Fibroblast of skin of left biceps (primary cell): ENCODE results near the gene MYO1F.
A peak's percentile ranks its signal among the peaks of the same experiment; 100 is the strongest.
"Not testable (repeated sequence)": the region's sequence is repeated elsewhere in the genome, so short reads cannot be mapped to it uniquely, and the experiment has no call there.

ENCODE experiments used
- DNase-seq, 2 experiments: peaks; one replicate each; pipeline ENCODE4 v3.0.0-alpha.2; 2013; ENCODE audit warnings: low read depth in 2 of 2

MYO1F gene

GRCh38 chr19:8564866-8565265 lies 12.4 kb downstream of the MYO1F start:
- DNase-seq: not testable (repeated sequence)

GRCh38 chr19:8561075-8561764 lies 16.0 kb downstream of the MYO1F start:
- no peak for DNase-seq

GRCh38 chr19:8558325-8558724 lies 18.9 kb downstream of the MYO1F start:
- no peak for DNase-seq

- no peak for DNase-seq
Measured at GRCh38 chr19:8557642-8558238, 19.5 kb downstream of the MYO1F start.

GRCh38 chr19:8553729-8554128 lies 23.5 kb downstream of the MYO1F start:
- not testable (repeated sequence) for DNase-seq

GRCh38 chr19:8552810-8553209 lies 24.4 kb downstream of the MYO1F start:
- DNase-seq: no peak

GRCh38 chr19:8550070-8550469 lies 27.2 kb downstream of the MYO1F start:
- no peak for DNase-seq

- DNase-seq: no peak
Measured at GRCh38 chr19:8545743-8546142, 31.5 kb downstream of the MYO1F start.

- DNase-seq: no peak
Measured at GRCh38 chr19:8544168-8544567, 33.1 kb downstream of the MYO1F start.

GRCh38 chr19:8539621-8540149 lies 37.6 kb downstream of the MYO1F start:
- DNase-seq: no peak

GRCh38 chr19:8537099-8537498 lies 40.1 kb downstream of the MYO1F start:
- DNase-seq: no peak

GRCh38 chr19:8536282-8536681 lies 41.0 kb downstream of the MYO1F start:
- no peak for DNase-seq

- DNase-seq: no peak
Measured at GRCh38 chr19:8532225-8532624, 45.0 kb downstream of the MYO1F start.

- no peak for DNase-seq
Measured at GRCh38 chr19:8531470-8531869, 45.8 kb downstream of the MYO1F start.

GRCh38 chr19:8530061-8530679 lies 47.1 kb downstream of the MYO1F start:
- no peak for DNase-seq

- DNase-seq: no peak
Measured at GRCh38 chr19:8529369-8530006, 47.8 kb downstream of the MYO1F start.

- no peak for DNase-seq
Measured at GRCh38 chr19:8528500-8528899, 48.7 kb downstream of the MYO1F start.

GRCh38 chr19:8526345-8527091 lies 50.7 kb downstream of the MYO1F start:
- peak; percentile 72 to 78 for DNase-seq

- DNase-seq: no peak
Measured at GRCh38 chr19:8525401-8525684, 51.9 kb downstream of the MYO1F start.

GRCh38 chr19:8519388-8519787 lies 57.9 kb downstream of the MYO1F start:
- DNase-seq: no peak

GRCh38 chr19:8518536-8518935 lies 58.7 kb downstream of the MYO1F start:
- no peak for DNase-seq
